ENCODE results near the gene EYS.
"Not testable (repeated sequence)": the region's sequence is repeated elsewhere in the genome, so short reads cannot be mapped to it uniquely, and the experiment has no call there.

EYS gene

DNA sequence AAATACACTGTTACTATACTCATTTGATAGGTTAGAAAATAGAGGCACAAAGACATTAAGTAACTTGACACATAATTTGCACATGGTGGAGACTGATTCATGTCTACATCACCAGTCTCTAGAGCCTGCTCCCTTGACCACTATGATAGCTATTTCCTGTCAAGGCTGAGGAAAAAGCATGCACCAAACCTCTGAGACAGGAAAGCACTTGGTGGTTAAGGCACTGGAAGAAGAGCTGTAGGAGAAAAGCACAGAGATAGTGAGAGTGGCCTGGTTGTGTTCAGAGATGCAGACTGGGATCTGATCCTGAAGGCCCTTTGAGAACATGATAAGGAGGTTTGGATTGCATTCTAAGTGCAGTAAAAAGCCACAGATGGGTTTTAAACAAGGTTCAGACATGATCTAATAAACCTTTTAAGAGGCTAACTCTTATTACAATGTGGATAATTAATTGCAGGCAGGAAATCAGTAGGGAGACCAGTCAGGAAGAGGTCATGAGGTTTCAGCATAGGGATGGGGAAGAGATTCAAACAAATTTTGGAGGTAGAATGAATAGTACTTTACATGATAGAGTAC, 1902.6 kb downstream of the EYS start:
- DNase-seq (ENCODE audit: low read depth), result peak; percentile 79
- H3K4me3 ChIP-seq (ENCODE audit: low read depth, low read length), result no peak overlapping the region
- TF ChIP-seq, protein P1, sequence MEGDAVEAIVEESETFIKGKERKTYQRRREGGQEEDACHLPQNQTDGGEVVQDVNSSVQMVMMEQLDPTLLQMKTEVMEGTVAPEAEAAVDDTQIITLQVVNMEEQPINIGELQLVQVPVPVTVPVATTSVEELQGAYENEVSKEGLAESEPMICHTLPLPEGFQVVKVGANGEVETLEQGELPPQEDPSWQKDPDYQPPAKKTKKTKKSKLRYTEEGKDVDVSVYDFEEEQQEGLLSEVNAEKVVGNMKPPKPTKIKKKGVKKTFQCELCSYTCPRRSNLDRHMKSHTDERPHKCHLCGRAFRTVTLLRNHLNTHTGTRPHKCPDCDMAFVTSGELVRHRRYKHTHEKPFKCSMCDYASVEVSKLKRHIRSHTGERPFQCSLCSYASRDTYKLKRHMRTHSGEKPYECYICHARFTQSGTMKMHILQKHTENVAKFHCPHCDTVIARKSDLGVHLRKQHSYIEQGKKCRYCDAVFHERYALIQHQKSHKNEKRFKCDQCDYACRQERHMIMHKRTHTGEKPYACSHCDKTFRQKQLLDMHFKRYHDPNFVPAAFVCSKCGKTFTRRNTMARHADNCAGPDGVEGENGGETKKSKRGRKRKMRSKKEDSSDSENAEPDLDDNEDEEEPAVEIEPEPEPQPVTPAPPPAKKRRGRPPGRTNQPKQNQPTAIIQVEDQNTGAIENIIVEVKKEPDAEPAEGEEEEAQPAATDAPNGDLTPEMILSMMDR (IDR thresholded peaks at IDR 0.05; ENCODE audit: low read depth, low read length), result no peak
- TF ChIP-seq, protein P2, sequence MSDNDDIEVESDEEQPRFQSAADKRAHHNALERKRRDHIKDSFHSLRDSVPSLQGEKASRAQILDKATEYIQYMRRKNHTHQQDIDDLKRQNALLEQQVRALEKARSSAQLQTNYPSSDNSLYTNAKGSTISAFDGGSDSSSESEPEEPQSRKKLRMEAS (IDR thresholded peaks at IDR 0.05; ENCODE audit: low read depth, low read length), result peak; percentile 43; the same call in 1 of the 2 replicates
- TF ChIP-seq POLR2A (IDR thresholded peaks at IDR 0.05; ENCODE audit: extremely low read depth, insufficient read length), result no peak
- 0 out of 2 replicates have a peak, but pooled peaks have one; percentile 22 for TF ChIP-seq MYC (IDR thresholded peaks at IDR 0.05; ENCODE audit: low read depth, low read length)

DNA sequence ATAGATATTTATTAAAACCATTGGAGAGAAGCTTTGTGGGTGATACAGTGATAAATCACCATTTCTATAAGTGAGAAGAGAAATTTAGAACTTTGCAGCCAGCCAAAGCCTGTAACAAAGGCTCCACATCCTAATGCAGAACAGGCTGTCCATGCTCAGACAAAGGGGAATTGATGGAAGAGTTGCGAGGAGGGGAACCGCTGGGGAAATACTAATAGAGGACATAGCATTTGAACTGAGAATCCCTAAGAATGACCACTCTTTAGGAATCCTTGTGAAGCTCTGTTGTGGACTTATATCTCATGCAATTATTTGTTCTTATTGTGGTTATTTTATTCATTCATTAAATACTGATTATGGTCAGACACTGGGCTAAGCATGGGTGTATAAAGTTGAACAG, 1903.7 kb downstream of the EYS start:
- TF ChIP-seq MYC (IDR thresholded peaks at IDR 0.05; ENCODE audit: low read depth, low read length) (no peak), POLR2A (IDR thresholded peaks at IDR 0.05; ENCODE audit: extremely low read depth, insufficient read length) (no peak)
- TF ChIP-seq, protein P1 (IDR thresholded peaks at IDR 0.05; ENCODE audit: low read depth, low read length), result no peak
- TF ChIP-seq, protein P2 (IDR thresholded peaks at IDR 0.05; ENCODE audit: low read depth, low read length), result no peak
- DNase-seq (ENCODE audit: low read depth), result no peak
- no peak overlapping the region for H3K4me3 ChIP-seq (ENCODE audit: low read depth, low read length)

DNA sequence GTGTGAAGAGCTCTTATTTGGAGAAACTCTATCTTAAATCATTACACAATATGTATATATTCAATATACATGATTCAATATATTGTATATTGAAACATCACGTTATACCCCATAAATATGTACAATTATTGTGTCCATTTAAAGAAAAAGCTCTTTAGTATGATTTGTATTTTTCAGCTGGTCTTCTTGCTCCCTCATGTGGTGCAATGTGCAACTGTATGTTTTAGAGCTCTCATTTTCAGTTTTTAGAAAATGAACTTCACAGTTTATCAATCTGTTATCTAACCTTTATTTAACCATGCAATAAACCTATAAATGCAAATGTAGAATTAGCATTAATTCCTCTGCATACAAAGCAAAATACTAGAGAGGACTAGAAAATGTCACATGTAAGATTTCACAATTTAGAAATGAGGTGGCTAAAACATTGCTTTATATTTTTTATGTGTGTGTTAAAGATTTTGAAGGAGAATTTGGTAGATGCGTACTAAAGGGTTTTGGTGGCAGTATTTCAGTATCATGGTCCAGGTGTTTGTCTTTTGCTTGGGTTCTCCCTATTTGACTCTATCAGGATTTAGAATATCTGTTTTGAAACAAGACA, 1904.3 kb downstream of the EYS start:
- peak; percentile 48 for DNase-seq (ENCODE audit: low read depth)
- TF ChIP-seq, protein P1 (IDR thresholded peaks at IDR 0.05; ENCODE audit: low read depth, low read length), result peak; percentile 52
- TF ChIP-seq, protein P2 (IDR thresholded peaks at IDR 0.05; ENCODE audit: low read depth, low read length), result 0 out of 2 replicates have a peak, but pooled peaks have one; percentile 9
- TF ChIP-seq POLR2A (IDR thresholded peaks at IDR 0.05; ENCODE audit: extremely low read depth, insufficient read length) (no peak), MYC (IDR thresholded peaks at IDR 0.05; ENCODE audit: low read depth, low read length) (no peak)
- no peak overlapping the region for H3K4me3 ChIP-seq (ENCODE audit: low read depth, low read length)

DNA sequence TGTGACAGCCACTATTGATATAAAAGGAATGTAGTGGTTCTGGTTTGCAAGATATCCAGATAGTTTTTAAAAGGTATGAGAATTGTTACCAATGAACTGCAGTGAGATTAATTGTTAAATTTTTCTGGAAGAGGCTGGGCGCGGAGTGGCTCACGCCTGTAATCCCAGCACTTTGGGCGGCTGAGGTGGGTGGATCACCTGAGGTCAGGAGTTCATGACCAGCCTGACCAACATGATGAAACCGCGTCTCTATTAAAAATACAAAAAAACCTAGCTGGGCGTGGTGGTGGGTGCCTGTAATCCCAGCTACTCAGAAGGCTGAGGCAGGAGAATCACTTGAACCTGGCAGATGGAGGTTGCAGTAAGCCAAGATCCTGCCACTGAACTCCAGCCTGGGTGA, 1906.6 kb downstream of the EYS start:
- H3K4me3 ChIP-seq (ENCODE audit: low read depth, low read length); DNase-seq (ENCODE audit: low read depth): not testable (repeated sequence)

DNA sequence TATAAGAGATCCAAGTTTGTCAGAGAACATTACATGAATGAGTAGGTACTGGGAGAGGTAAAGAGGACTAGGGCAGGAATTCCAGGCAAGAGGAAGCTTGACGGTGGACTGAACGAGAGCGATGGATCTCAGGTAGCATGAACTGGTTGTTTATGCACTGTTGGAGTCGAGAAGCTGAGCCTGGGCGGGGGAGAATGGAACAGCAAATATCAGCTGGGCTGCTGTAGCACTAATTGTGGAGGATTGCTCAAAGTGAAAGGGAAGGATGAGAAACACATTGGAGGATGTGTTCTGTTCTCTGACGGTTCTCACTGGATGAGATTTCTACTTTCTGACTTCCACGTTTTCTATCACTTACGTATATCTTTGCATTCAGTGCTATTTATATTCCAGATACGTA, 1907.2 kb downstream of the EYS start:
- TF ChIP-seq, protein P1 (IDR thresholded peaks at IDR 0.05; ENCODE audit: low read depth, low read length), result no peak
- no peak for TF ChIP-seq POLR2A (IDR thresholded peaks at IDR 0.05; ENCODE audit: extremely low read depth, insufficient read length)
- TF ChIP-seq, protein P2 (IDR thresholded peaks at IDR 0.05; ENCODE audit: low read depth, low read length), result no peak
- no peak for TF ChIP-seq MYC (IDR thresholded peaks at IDR 0.05; ENCODE audit: low read depth, low read length)
- DNase-seq (ENCODE audit: low read depth), result no peak
- no peak overlapping the region for H3K4me3 ChIP-seq (ENCODE audit: low read depth, low read length)

DNA sequence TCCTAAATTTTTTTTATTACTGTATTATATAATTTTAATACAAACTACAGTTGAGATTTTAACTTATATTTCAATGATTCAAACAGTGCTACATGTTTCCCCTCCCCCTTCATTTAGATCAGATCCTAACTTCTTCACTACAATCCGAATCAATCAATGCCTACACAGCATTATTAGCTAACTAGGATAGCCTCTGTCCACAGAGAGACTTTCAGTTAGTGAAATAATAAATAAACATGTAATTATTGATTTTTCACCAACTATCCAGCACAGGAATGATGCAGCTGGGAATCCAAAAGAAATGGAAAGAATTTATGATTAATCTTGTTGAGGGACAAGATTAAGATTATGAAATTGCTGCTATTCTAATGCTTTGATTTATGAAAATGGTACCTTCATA, 1907.7 kb downstream of the EYS start:
- no peak for DNase-seq (ENCODE audit: low read depth)
- TF ChIP-seq POLR2A (IDR thresholded peaks at IDR 0.05; ENCODE audit: extremely low read depth, insufficient read length), result no peak
- TF ChIP-seq, protein P2 (IDR thresholded peaks at IDR 0.05; ENCODE audit: low read depth, low read length), result no peak
- TF ChIP-seq MYC (IDR thresholded peaks at IDR 0.05; ENCODE audit: low read depth, low read length), result no peak
- TF ChIP-seq, protein P1 (IDR thresholded peaks at IDR 0.05; ENCODE audit: low read depth, low read length), result no peak
- H3K4me3 ChIP-seq (ENCODE audit: low read depth, low read length), result no peak overlapping the region
